Activated CD8-positive, alpha-beta T cell treated with anti-CD3 and anti-CD28 coated beads for 36 hours (primary cell): ENCODE data around the gene GOLGA8T. TPM values are rescaled to one million over a fixed set of nuclear protein-coding genes. Genes with fewer than 3 reads are reported as not detected.
"Not testable (repeated sequence)": the region's sequence is repeated elsewhere in the genome, so short reads cannot be mapped to it uniquely, and the experiment has no call there.

Source experiments
- ATAC-seq: fragments of 200-7000 bp; cut with Tn5 transposase; one replicate; pipeline ENCODE4 v1.10.0; 2021; ENCODE audit warnings: mild to moderate bottlenecking, moderate library complexity
- CTCF ChIA-PET: fragments of 350-600 bp; sonication (Branson Sonifier 250); formaldehyde crosslinking; loops from one replicate; lab custom pipeline; 2021; ENCODE audit warnings: antibody characterized with exemption; lab: Charles Lee
- POLR2A ChIA-PET: fragments of 350-600 bp; sonication (Branson Sonifier 250); formaldehyde crosslinking; loops from one replicate; lab custom pipeline; 2021; ENCODE audit warnings: antibody characterized with exemption; lab: Charles Lee
- DNase-seq: peaks from one replicate; pipeline ENCODE4 v3.0.0-alpha.2; 2020
- H3K27ac Mint-ChIP-seq: one replicate; pipeline ENCODE4 v1.8.0; 2021; ENCODE audit warnings: mild to moderate bottlenecking, mixed read lengths
- H3K27me3 Mint-ChIP-seq: one replicate; pipeline ENCODE4 v1.8.0; 2021; ENCODE audit warnings: mixed read lengths
- H3K36me3 Mint-ChIP-seq: one replicate; pipeline ENCODE4 v1.8.0; 2021; ENCODE audit warnings: low read depth, mixed read lengths
- H3K4me1 Mint-ChIP-seq: one replicate; pipeline ENCODE4 v1.8.0; 2021; ENCODE audit warnings: low read depth, mixed read lengths
- H3K4me3 Mint-ChIP-seq: one replicate; pipeline ENCODE4 v1.8.0; 2021; ENCODE audit warnings: mild to moderate bottlenecking, moderate library complexity, mixed read lengths
- H3K9me3 Mint-ChIP-seq: one replicate; pipeline ENCODE4 v1.8.0; 2021; ENCODE audit warnings: mixed read lengths
- intact Hi-C: fragments of 100-400 bp; cut with micrococcal nuclease; formaldehyde crosslinking; loops from one replicate; pipeline ENCODE4 v1.10.0; 2022
- total RNA-seq, 2 experiments: library from RNA; stranded (reverse); gene quantifications; one replicate each; pipeline ENCODE4 v1.2.3, GENCODE V29; 2021

Gene GOLGA8T
- total RNA-seq, 2 experiments from 2014 or later, result 0.18 TPM; not detected in 1

DNA sequence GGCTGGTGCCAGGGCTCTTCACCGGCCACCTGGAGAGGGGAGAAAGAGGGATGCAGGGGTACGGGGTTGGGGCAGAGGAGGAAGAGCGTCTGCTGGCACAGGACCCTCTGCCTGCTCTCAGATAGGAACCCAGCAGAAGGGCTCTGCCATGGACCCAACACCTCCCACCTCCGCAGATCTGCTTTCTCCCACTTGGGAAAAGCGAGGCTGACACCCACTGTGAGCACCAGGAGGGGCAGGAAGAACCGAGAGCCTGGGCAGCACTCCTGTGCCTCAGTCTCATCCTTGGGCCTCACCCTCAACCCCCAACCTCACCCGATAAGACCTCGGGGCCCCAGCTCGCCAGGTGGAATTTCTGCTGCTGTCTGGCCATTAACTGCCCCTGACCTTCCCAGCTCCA is 58.0 kb downstream of the GOLGA8T start:
- not testable (repeated sequence) for H3K27me3 Mint-ChIP-seq

More for the DNA sequence above, 58.0 kb downstream of the GOLGA8T start:
- DNase-seq, H3K4me1 Mint-ChIP-seq, H3K36me3 Mint-ChIP-seq, H3K9me3 Mint-ChIP-seq, POLR2A ChIA-PET, ATAC-seq, intact Hi-C loops, H3K4me3 Mint-ChIP-seq, H3K27ac Mint-ChIP-seq, CTCF ChIA-PET: not testable (repeated sequence)

Other genes with a start within 250 kb of the GOLGA8T start
- under 1 TPM in 1 of 2 experiments, not detected in 1; 0.38 TPM for gene GOLGA8J, start 52.1 kb upstream of the GOLGA8T start, total RNA-seq